OCI-LY7 (cell line): ENCODE measurements around the gene RNF144B.

Experiments
- EZH2phosphoT487 ChIP-seq: fragments of 200-600 bp; sonication (generic); IDR thresholded peaks from 2 replicates; pipeline ENCODE4 v1.6.1; 2018; ENCODE audit warnings: low read depth, borderline replicate concordance, mild to moderate bottlenecking, mixed run types, antibody characterized with exemption, low read length, moderate library complexity, mixed read lengths
- TF ChIP-seq, protein P1 (sequence below): fragments of 200-600 bp; sonication (generic); conservative IDR thresholded peaks from 2 replicates; pipeline ENCODE4 v1.5.1; 2014; ENCODE audit warnings: mild to moderate bottlenecking, antibody characterized with exemption, low read length, moderate library complexity, mixed read lengths

- TF ChIP-seq, protein P1, sequence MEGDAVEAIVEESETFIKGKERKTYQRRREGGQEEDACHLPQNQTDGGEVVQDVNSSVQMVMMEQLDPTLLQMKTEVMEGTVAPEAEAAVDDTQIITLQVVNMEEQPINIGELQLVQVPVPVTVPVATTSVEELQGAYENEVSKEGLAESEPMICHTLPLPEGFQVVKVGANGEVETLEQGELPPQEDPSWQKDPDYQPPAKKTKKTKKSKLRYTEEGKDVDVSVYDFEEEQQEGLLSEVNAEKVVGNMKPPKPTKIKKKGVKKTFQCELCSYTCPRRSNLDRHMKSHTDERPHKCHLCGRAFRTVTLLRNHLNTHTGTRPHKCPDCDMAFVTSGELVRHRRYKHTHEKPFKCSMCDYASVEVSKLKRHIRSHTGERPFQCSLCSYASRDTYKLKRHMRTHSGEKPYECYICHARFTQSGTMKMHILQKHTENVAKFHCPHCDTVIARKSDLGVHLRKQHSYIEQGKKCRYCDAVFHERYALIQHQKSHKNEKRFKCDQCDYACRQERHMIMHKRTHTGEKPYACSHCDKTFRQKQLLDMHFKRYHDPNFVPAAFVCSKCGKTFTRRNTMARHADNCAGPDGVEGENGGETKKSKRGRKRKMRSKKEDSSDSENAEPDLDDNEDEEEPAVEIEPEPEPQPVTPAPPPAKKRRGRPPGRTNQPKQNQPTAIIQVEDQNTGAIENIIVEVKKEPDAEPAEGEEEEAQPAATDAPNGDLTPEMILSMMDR: no peak
- TF ChIP-seq EZH2phosphoT487: no peak
Observed at GRCh38 chr6:18380851-18381250, 6.3 kb upstream of the RNF144B start.
